Effector memory CD4-positive, alpha-beta T cell (primary cell): ENCODE measurements around the gene ATRAID.

Source experiments
- DNase-seq, 3 donors: peaks; one replicate each; pipeline ENCODE4 v3.0.0-alpha.2; 2020
- H3K27ac ChIP-seq: 2 replicates; pipeline ENCODE4 v1.7.0; 2013; ENCODE audit warnings: mild to moderate bottlenecking, low read length, moderate library complexity; ENCODE audit not compliant: insufficient read depth, poor library complexity, severe bottlenecking
- H3K27me3 ChIP-seq: replicated peaks from 2 replicates; pipeline ENCODE4 v1.7.0; 2013; ENCODE audit warnings: mild to moderate bottlenecking, low read length; ENCODE audit not compliant: insufficient read depth, control insufficient read depth, poor library complexity, severe bottlenecking
- H3K36me3 ChIP-seq: 2 replicates; pipeline ENCODE4 v1.7.0; 2013; ENCODE audit warnings: mild to moderate bottlenecking, low read length, moderate library complexity; ENCODE audit not compliant: control insufficient read depth, insufficient read depth
- H3K4me1 ChIP-seq: 2 replicates; pipeline ENCODE4 v1.7.0; 2013; ENCODE audit warnings: low read length, mild to moderate bottlenecking; ENCODE audit not compliant: control insufficient read depth, insufficient read depth, poor library complexity, severe bottlenecking
- H3K4me3 ChIP-seq: 2 replicates; pipeline ENCODE4 v1.7.0; 2013; ENCODE audit warnings: low read length, low read depth, mild to moderate bottlenecking; ENCODE audit not compliant: insufficient read depth, poor library complexity, severe bottlenecking
- H3K9me3 ChIP-seq: 2 replicates; pipeline ENCODE4 v1.7.0; 2013; ENCODE audit warnings: mild to moderate bottlenecking, low read length, moderate library complexity; ENCODE audit not compliant: control insufficient read depth

Gene ATRAID

DNA sequence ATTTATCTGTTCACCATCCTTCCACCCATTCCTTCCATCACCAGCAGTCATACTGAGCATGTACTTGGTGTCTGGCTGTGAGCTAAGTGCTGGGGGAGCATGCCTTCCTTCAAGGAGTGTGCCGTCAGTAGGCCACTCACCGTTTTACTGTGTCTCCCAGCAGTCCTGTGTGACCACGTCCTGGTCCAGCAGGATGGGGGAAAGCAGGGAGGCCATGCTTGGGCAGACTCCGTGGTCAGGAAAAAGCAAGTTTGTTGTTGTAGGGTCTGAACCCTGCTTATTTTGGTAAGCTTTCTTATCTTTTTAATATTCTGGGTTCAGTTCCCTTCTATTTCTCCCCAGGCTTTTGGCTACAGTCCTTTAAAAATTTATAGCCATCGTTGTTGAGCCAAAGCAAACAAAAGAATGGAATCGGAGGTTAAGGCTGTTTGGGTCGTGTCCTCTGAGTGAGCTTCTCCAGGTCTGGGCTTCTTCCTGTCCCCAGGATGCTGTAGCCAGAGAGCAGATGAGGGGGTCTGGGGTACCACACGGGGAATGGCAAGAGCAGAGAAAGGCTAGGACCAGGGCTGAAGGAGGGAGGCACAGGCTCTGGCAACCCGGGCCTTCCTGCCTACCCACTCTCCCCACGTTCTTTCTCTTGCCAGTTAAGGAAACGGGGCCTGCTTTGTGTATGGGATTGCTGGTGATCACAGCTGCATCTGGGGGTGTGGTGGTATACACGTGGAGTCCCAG, 37.5 kb downstream of the ATRAID start:
- H3K27ac ChIP-seq: no peak overlapping the region
- no peak for DNase-seq
- H3K36me3 ChIP-seq: no peaks in the 10 kb centered on the region

DNA sequence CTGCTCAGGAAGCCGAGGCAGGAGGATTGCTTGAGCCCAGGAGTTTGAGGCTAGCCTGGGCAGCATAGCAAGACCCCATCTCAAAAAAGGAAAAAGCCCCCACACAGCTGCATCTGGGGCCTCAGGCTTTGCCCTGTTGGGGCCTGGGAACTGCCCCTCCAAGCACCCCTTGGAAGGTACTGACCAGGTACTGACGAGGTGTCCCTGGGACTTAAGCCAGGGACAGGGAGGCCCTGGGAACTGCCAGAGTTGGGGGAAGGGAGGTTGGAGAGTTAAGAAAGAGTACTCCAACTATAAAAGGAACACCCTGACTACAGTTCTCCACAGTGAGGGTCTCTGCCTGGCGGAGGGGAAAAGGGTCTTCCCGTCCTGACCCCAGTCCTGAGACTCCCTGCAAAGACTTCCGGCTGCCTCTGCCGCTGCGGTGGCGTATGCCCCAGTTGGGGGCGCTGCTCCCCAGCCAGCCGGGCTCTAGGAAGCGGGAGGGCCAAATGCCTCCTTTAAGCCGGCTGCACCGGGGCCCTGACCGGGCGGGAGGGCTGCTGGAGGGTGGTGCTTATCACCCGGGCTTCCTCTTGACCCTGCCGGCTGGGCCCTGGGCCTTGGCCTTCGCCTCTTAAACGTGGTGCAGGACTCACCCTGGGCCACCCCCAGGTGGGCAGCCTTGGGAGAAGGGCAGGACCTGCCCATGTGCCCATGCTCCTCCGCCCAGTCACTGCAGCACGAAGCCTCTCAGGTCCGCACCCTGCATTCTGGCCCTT, 38.2 kb downstream of the ATRAID start:
- no peak overlapping the region for H3K27ac ChIP-seq
- peak in 1 of 3 donors; percentile 8 for DNase-seq
- H3K4me3 ChIP-seq: no peak overlapping the region
- H3K4me1 ChIP-seq: no peaks in the 10 kb centered on the region
- H3K9me3 ChIP-seq: no peaks in the 10 kb centered on the region
- no peaks in the 10 kb centered on the region for H3K36me3 ChIP-seq
- H3K27me3 ChIP-seq: peaks cover 9% of the 10 kb centered on the region

More for the DNA sequence above, 37.5 kb downstream of the ATRAID start:
- no peak overlapping the region for H3K4me3 ChIP-seq
- no peaks in the 10 kb centered on the region for H3K4me1 ChIP-seq
- peaks cover 9% of the 10 kb centered on the region for H3K27me3 ChIP-seq
- H3K9me3 ChIP-seq: no peaks in the 10 kb centered on the region

DNA sequence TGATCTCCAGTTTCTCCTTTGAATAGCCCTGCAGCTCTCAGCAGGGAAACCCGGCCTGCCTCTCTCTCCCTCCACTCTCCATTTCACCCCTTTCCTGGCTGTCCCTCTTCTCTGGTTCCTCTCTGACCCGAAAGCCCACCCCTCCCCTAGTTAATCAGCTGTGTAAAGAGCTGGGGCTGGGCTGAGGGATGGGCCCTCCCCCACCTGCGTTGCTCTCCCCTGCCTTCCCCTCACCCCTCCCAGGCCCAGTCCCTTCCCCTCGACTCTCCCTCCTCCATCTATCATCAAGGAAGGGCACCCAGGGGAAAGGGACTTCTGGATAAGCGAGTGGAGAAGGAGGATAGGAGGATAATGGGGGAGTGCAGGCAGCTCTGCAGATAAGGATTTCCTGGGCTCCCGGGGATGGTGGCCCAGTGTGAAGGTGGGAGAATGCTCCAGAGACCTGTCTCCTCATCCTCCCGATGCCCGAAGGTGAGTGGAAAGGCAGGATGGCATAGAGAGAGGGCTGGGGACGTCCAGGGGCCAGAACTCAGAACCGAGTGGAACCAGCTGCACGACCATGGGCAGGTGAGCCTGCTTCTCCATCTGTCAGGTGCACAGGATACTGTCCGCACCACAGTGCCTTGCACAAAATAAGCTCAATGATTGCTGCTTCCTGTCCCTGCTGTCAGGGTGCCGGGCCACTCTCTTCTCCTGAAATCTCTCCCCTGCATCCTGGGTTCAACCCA, 39.0 kb downstream of the ATRAID start:
- H3K27ac ChIP-seq: no peak overlapping the region
- no peaks in the 10 kb centered on the region for H3K9me3 ChIP-seq
- H3K27me3 ChIP-seq: peaks cover 9% of the 10 kb centered on the region
- no peak for DNase-seq
- no peak overlapping the region for H3K4me3 ChIP-seq
- no peaks in the 10 kb centered on the region for H3K4me1 ChIP-seq
- H3K36me3 ChIP-seq: no peaks in the 10 kb centered on the region

DNA sequence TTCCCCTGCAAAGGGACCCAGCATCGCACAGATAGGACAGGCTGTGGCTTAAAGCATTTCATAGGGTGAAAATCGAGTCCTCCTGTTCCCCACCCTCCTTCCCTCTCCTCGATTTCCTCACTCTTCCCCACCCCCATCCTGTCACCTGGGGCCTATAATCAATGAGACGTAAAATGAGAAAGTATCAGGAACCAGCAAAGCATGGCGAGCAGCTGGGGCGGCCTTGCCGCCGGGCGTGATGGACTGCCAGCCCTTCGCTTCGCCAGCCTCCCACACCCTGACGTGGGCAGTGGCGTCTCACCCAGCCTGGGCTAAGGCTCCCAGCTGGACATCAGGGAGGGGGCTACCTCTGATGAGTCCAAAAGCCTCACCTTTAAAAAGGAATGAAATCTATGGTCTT, 39.9 kb downstream of the ATRAID start:
- Histone ChIP-seq H3K9me3 (no peaks in the 10 kb centered on the region), H3K4me1 (no peaks in the 10 kb centered on the region), H3K27ac (no peak overlapping the region), H3K36me3 (no peaks in the 10 kb centered on the region), H3K27me3 (peaks cover 9% of the 10 kb centered on the region), H3K4me3 (no peak overlapping the region)
- DNase-seq: no peak

DNA sequence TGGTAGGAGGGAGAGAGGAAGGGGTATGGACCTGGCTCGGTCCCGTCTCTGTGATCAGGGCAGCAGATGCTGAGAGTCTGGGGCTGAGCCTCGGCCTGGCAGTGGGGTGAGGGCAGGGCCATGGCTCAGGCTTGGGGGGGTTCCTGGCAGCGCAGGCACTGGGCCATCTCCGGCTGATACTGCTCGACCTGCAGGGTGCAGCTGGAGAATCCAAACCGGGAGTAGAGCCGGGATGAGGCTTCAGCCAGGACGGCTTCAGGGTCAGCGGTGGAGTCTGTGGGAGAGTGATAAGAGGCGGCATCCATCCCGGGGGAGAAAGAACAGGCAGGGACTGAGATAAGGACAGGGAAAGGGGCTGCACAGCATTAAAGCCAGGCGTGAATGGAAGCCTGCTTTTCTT, 43.3 kb downstream of the ATRAID start:
- no peaks in the 10 kb centered on the region for H3K4me1 ChIP-seq
- H3K27me3 ChIP-seq: peaks cover 13% of the 10 kb centered on the region
- H3K4me3 ChIP-seq: no peak overlapping the region
- no peak overlapping the region for H3K27ac ChIP-seq
- DNase-seq: no peak
- H3K9me3 ChIP-seq: no peaks in the 10 kb centered on the region
- H3K36me3 ChIP-seq: no peaks in the 10 kb centered on the region

DNA sequence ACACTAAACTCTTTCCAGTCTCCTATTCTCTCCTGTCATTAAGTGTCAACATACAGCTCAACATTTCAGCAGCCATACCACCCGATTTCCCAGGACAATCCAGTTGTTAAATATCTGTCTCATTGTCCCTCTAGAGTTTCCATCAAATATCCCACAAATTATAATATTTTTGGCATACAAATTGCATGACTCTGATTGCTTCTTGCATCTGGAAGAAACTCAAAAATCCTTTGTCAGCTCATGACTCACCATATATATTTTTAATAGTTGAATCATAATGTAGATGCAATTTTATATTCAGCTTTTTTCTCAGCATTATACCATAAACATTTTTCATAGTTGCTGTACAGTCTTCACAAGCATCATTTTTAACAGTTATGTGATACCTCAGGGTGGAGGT, 43.8 kb downstream of the ATRAID start:
- Histone ChIP-seq H3K36me3 (no peaks in the 10 kb centered on the region), H3K4me3 (no peak overlapping the region), H3K4me1 (no peaks in the 10 kb centered on the region), H3K27me3 (peaks cover 11% of the 10 kb centered on the region), H3K9me3 (no peaks in the 10 kb centered on the region), H3K27ac (no peak overlapping the region)
- no peak for DNase-seq

DNA sequence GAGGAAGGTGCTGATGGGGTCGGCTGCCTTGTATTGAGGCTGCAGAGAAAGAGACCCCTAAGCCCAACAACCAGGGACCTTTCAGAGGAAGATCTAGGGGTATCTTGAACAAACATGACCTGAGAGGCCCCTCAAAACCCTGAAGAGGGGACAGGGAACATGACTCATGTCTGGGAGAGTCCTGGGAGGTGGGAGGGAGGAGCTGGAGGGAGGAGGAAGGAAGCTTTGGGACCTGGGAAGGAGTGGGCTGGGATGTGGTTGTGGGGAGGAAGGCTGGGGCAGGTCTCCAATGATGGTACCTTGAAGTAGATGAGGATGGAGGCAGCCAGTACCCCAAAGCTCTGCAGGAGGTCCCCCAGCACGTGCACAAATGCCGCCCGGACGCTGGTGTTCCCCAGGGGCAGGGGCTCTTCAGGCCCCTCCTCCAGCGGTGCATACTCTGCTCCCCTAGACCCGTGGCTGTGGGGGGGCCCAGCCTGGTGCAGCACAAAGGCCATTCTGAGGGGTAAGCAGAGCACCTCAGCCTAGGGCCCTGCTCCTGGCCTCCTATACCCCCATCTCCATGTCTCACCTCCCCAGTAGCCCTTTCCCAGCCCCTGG, 45.1 kb downstream of the ATRAID start:
- no peaks in the 10 kb centered on the region for H3K36me3 ChIP-seq
- H3K4me1 ChIP-seq: peaks cover 7% of the 10 kb centered on the region
- no peak for DNase-seq
- H3K27me3 ChIP-seq: peaks cover 14% of the 10 kb centered on the region
- no peak overlapping the region for H3K4me3 ChIP-seq
- no peak overlapping the region for H3K27ac ChIP-seq
- no peaks in the 10 kb centered on the region for H3K9me3 ChIP-seq

DNA sequence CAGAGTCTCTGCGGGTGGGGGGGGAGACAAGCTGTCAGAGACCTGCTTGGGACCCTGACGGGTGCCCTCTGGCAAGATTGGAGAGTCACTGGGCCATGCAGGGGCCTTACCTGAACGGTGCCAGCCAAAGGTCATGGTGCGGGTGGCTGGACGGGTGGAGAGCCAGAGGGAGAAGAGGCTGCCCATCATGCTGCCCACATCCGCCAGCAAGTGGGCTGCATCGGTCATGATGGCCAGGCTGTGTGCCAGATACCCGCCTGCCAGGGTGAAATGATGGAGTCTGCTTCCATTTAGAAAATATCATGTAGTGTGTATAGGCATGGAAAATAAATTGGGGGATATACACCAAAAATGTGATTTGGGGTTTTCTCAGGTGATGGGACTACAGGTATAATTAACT, 46.2 kb downstream of the ATRAID start:
- DNase-seq: no peak
- H3K27ac ChIP-seq: no peak overlapping the region
- H3K9me3 ChIP-seq: no peaks in the 10 kb centered on the region
- peaks cover 16% of the 10 kb centered on the region for H3K4me1 ChIP-seq
- H3K27me3 ChIP-seq: peaks cover 23% of the 10 kb centered on the region
- no peak overlapping the region for H3K4me3 ChIP-seq
- H3K36me3 ChIP-seq: no peaks in the 10 kb centered on the region

DNA sequence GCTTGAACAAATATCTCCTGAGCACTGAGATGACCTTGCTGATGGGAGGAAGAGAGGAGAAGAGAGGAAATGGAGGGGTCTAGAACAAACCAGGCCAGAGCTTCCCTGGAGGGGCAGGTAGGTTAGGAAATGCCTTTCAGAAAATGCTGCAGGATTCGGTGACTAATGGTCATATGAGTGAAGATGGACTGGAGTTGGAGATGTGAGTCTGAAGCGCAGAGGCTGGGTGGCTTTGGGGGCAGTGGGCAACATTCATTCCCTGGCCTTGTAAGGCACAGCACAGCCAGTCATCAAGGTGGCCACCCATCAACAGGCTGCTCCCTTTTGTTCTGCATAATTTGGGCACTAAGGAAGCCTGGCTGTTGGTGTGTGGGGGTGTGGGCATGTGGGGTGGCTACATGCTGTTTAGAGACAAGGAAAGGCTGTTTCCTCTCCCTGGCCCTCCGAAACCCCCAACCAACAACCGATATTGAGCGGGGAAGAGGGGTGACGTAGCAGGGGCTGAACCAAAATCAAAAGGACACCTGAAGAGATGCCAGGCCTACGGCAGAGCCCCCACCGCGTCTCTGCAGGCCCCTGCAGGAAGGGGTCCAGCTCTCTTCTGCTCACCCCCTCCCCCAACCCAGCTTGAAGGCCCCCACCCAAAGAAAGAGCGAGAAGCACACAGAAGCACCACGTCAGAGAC, 49.5 kb downstream of the ATRAID start:
- no peaks in the 10 kb centered on the region for H3K36me3 ChIP-seq
- H3K9me3 ChIP-seq: no peaks in the 10 kb centered on the region
- no peak overlapping the region for H3K27ac ChIP-seq
- DNase-seq: no peak
- peak overlapping the region; percentile 66 for H3K4me3 ChIP-seq
- H3K27me3 ChIP-seq: peaks cover 41% of the 10 kb centered on the region
- H3K4me1 ChIP-seq: peaks cover 35% of the 10 kb centered on the region
